ENCODE data around the gene TFCP2.

DNA sequence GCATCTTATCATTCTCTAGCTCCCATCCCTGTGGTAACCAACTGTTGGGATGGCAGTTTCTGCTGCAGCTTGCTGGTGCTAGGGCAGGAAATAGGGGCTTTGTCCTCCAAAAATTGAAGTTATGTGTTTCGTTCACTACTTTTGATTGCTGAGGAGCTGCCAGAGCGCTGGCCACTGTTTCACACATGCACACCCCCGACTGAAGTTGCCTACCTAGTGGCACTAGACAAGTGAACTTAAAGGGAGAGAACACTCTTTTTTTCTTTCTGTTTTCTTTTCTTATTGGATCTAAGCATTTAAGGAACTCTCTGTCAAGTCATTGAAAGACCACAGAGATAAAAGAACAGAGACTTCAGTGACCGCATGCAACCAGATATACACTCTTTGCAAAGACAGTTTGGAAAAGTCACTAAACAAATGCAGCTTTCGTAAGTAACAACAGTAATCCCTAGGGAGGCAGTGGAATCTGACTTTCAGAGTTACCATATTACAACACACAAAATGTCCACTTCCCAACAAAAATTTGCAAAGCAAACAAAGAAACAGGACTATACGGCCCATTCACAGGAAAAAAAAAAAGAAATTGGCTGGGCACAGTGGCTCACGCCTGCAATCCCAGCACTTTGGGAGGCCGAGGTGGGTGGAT, 12.0 kb downstream of the TFCP2 start:
- TF ChIP-seq, protein P1, sequence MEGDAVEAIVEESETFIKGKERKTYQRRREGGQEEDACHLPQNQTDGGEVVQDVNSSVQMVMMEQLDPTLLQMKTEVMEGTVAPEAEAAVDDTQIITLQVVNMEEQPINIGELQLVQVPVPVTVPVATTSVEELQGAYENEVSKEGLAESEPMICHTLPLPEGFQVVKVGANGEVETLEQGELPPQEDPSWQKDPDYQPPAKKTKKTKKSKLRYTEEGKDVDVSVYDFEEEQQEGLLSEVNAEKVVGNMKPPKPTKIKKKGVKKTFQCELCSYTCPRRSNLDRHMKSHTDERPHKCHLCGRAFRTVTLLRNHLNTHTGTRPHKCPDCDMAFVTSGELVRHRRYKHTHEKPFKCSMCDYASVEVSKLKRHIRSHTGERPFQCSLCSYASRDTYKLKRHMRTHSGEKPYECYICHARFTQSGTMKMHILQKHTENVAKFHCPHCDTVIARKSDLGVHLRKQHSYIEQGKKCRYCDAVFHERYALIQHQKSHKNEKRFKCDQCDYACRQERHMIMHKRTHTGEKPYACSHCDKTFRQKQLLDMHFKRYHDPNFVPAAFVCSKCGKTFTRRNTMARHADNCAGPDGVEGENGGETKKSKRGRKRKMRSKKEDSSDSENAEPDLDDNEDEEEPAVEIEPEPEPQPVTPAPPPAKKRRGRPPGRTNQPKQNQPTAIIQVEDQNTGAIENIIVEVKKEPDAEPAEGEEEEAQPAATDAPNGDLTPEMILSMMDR (IDR thresholded peaks at IDR 0.05), result no peak
- no peak for TF ChIP-seq POLR2A (IDR thresholded peaks at IDR 0.05)
